NCI-H1694 treated with DMSO at 0.1 percent for 48 hours (cell line): ENCODE data around the gene TTC16.
A peak's percentile ranks its signal among the peaks of the same experiment; 100 is the strongest.

Experiments
- DNase-seq: peaks from one replicate; lab custom pipeline; 2025; lab: John Stamatoyannopoulos, UW

The TTC16 gene

DNA sequence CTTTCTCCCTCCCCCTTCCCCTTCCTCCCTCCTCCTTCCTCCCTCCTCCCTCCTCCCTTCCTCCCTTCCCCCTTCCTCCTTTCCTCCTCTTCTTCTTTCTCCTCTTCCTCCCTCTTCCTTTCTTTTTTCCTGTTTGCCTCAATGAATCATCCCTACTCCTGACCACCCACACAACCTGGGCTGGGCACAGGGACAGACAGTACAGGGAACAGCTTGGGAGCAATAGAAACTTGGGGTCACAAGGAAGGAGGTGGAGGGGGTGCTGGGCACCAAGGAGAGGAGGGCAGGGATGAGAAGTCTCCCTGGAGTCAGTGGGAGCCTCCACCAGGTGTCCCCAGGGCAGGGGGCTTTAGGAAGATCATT lies 5.0 kb downstream of the TTC16 start:
- no peak for DNase-seq

GRCh38 chr9:127721391-127721821 lies 5.5 kb downstream of the TTC16 start:
- no peak for DNase-seq

DNA sequence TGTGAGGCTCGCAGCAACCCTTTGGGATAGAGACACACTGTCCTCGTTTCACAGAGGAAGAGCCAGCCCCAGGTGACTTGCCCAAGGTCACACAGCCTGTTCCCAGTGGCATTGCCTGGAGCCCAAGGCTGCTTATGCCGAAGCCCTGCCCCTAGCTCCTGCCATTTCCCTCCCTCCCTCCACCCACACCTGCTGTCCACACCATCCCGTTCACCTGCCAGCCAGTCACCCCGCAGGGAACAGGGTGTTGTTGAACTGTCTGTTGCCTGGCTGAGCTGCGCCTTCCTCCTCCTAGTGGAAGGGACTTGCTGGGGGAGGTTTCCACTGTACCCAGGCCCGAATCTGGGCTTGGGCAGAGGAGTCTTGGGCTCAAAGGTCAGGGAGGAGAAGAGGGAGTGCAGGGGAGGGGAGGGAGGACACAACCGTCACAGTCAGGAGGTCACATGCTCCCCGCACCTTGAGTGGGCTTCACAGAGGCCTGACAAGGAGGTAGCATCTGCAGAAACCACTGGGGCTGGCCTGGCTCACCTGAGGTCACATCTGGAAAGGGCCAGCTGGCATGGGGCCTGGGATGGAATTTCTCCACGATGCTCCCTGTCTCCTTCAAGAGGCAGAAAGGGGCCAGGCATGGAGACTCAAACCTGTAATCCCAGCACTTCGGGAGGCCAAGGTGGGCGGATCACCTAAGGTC lies 6.3 kb downstream of the TTC16 start:
- DNase-seq: no peak

GRCh38 chr9:127723013-127723412 lies 7.1 kb downstream of the TTC16 start:
- no peak for DNase-seq

- DNase-seq: no peak
Measured at GRCh38 chr9:127723444-127723843, 7.6 kb downstream of the TTC16 start.

GRCh38 chr9:127724012-127724411 lies 8.1 kb downstream of the TTC16 start:
- DNase-seq: no peak

DNA sequence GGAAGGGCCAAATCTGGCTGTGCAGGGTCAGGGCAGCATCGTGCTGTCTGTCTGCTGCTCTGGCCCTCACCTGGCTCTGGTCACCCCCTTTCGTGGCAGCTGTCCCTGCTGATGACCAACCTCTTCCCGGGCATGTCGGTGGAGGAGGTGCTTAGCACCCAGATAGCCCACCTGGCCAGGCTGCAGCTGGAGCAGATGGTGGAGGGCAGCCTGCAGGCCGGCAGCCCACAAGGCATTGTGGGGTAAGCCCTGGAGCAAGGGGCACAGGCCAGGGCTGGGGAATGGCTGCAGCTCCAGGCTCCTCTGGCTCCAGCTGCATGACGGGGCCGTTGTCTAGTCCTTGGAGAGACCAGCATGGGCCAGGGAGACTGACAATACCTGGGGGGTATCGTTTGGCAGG lies 11.0 kb downstream of the TTC16 start:
- DNase-seq: no peak

DNA sequence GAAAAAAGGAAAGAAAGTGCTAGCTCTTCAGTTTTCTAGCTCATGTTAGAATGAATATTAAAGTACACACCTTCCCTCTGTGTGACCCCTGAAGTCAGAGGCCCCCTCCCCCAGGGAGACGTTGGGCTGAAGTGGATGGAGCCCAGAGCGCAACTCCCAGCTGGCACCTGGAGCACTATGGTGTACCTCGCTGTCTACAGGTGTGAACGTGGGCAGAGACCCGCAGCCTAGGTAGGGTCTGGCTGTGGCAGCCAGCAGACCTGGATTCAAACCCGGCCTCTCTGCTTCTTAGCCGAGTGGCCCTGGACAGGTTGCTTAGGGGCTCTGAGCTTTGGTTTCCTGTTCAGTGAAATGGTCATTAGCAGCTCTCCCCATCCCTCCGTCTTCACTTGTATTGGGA lies 12.9 kb downstream of the TTC16 start:
- no peak for DNase-seq

DNA sequence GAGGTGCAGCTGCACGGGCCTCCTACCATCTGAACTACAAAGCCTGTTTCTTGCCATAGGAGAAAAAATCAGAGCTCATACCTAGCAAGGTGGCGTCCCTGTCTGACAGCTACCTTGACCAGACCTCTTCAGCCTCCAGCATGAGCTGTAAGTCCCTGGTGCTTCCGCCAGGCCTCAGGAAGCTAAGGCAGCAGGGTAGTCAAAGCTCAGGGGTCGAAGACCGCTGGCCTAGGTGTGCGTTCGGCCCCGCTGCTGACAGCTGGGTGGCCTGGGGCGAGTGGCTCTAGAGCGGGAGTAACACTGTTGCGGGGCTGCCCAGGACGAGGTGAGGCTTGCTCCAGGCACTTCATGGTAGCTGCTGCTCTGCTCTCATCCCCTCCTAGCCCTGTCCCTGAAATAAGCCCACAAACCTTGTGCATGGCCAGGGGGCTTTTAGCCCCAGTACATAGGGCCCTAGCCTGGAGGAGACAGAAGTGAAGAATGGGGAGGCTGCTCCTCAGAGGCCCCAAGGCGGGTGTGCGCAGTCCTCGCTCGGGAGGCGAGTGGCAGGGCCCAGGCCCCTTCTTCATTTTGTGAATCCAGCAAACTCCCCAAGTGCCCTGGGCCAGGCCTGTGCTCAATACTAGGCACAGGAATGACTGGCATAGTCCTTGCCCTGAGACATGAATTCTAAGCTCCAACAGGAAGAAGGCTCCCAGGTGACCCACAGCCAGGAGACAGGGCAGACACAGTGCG lies 13.8 kb downstream of the TTC16 start:
- no peak for DNase-seq

GRCh38 chr9:127730262-127730661 lies 14.4 kb downstream of the TTC16 start:
- no peak for DNase-seq

DNA sequence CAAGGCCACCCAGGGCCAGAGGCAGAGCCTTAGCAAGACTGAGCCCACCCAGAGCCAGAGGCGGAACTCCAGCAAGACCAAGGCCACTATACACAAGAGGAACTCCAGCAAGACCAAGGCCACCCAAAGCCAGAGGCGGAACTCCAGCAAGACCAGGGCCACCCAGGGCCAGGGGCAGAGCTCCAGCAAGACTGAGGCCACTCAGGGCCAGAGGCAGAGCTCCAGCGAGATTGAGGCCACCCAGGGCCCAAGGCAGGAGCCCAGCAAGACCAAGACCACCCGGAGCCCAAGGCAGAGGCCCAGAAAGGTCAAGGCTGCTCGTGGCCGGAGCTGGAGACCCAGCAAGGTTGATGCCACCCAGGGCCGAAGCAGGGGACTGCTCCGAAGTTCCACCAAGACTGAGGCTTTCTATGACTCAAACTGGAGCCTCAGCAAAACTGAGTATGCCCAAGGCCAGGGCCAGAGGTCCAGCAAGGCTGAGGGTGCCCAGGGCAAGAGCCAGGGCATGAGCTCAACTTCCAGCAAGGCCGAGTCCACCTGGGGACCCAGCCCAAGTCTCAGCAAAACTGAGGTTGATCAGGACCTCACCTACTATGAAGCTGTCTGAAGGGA lies 15.0 kb downstream of the TTC16 start:
- DNase-seq: no peak

DNA sequence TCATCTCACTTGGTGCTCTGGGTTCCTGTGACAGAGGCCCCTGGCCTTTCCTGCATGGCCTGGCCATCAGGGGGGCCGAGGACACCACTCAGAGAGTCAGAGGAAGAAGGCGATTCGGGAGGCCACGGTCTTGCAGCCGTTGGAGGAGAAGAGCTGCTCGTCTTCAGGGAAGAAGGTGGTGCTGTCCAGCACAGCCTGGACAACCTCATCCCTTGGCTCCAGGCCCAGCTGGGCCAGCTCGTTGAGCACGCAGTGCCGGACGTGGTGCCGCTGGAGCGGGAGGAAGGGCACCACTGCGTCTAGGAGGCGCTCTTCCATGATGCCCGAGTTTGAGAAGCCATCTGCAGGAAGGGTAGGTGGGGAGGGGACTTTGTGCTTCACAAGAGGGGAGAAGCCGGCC lies 16.1 kb downstream of the TTC16 start:
- no peak for DNase-seq

DNA sequence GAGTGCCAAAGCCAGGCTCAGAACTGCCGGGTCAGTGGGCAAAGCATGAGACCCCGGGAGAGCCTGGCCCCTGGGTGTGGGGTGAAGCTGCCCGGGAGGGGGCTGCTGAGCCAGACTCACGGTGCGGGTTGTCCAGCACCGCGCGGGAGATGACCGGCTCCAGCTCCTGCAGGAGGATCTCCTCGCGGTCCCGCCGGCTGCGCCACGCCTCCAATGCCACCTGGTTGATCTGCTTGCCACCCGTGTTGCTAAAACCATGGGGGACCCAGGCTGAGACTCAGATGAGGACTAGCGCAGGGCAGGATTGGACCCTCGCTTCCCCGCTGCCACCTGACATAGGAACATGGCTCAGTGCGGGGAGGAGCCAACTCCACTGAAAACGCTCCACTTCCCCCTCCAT lies 16.6 kb downstream of the TTC16 start:
- DNase-seq: no peak

DNA sequence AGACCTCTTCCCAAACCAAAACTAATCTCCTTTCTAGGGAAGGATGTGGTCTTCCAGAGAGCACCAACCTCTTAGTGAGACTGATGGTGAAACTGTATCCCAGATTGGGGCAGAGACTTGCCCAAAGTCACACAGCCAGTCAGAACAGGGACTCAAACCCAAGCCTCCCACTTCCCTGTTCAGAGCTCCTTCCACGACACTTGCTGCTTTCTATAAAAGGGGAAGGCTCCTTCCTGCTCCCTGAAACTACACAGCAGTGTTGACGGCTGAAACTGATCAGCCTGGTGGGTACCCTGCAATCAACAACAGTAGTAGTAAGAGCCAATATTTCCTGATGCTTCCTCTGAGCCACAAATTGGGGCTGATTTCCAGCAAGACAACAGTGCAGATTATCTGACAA lies 17.7 kb downstream of the TTC16 start:
- no peak for DNase-seq

GRCh38 chr9:127734247-127734746 lies 18.4 kb downstream of the TTC16 start:
- DNase-seq: no peak

DNA sequence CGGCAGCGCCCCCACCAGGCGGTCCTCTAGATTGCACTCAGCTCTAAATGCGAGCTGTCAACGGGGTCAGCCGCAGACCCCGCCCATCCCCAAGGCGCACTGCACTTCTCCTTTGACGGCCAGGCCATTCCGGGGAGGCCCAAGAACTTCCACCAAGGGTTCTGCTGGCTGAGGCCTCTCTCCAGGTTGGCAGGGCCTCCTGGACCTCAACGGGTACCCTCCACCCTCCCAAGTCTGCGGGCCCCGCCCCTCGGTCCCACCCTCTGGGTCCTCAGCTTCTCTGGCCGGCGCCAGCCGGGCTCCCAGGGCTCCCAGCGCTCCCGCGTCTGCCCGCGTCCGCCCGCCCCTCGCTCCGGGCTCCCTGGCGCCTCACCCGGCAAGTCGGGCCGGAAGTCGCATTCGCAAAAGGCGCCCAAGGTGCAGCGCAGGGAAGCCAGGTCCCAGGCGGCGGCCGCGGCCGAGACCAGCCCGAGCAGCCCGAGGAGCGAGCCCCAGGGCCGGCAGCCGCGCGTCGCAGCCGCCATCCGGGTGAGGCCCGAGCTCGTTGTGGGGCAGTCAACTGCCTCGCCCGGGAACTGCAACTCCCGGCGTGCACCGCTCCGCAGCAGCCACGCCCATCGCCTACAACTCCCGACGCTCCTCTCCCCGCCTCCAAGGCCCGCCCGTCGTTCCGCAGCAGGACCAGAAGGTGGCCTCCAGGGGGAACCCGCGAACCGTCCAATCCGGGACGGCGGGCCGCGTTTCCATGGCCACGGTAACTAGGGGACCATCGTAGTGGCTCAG lies 19.1 kb downstream of the TTC16 start, which contains the start of gene TOR2A:
Gene TOR2A (minus strand): TSS at position 548 of the 783 bp plus-strand sequence. CDS start 24 bp downstream, at position 524.
- DNase-seq: peak; percentile 93

DNA sequence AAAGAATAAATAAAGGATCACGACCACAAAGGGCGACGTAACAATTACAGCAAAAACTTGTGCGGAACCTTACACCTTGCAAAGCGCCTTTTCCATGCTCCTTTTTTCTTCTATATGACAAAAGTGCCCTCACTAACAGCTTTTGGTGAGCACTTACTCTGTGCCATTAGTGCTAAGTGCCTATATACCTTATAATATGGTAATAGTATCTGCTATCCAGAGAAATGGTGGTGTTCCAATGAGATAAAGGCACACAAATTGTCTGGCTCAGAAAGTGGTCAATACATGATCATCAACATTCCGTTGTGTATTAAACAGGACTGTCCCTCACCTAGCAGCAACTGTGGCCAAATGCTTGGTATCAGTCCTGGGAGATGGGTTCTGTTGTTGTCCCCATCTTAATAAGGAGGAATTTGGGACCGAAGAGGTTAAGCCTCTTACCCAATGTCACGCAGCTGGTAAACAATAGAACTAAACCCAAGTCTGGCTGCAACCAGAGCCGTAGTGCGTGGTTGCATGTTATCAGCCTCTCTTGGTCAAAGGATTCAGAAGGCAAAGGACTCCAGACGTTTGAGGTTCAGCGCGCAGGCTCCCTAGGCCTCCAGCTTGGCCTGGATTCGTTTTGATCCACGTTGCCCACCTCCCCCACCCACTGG lies 19.8 kb downstream of the TTC16 start:
- no peak for DNase-seq

DNA sequence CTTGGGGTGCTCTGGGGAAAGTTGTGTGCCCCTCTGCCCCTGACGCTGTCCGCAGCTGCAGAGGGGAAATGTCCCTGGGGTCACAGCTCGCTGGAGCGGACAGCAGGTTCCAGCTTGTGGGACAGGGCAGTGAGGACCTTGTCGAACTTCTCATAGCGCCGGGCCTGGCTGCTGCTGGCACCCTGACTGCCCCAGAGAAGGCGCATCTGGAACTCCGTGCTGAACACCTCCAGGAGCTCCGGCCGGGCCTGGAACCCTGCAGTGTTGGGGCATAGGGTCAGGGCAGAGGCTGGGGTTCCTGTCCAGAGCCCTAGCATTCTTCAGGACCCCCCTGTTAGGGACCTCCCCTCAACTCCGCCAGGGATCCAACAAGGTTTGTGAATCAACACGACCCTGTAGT lies 22.8 kb downstream of the TTC16 start:
- no peak for DNase-seq

DNA sequence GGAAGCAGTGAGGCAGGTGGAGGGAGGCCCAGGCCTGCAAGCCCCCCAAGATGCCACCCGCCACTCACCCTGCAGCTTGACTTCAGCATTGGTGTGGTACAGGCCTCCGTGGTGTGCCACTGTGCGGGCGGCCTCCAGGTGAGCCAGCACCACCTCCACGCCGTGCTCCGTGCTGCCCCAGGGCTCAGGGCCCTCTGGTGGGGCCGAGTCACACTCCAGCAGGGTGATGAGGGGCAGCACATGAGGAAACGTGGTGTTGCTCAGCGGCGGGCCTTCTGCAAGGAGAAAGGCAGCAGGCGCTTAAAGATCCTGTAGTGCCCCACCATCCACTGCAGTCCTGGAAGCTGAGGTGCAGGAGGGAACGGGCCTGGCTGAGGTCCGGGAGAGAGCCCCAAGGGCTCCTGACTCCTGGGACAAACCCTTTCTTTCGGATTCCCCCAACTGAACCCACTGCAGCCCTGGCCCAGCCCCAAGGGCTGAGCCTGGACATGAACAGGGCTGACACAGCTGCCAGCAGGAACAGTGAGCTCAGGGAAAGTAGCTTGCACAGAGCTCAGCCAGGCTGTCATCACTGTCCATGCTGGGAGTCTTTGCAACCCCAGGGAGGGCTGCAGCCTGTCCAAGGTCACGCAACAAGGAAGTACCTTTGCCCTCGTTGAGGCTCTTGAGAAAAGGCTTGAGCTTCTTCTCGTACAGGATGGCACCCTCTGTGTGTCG lies 23.9 kb downstream of the TTC16 start:
- DNase-seq: no peak

DNA sequence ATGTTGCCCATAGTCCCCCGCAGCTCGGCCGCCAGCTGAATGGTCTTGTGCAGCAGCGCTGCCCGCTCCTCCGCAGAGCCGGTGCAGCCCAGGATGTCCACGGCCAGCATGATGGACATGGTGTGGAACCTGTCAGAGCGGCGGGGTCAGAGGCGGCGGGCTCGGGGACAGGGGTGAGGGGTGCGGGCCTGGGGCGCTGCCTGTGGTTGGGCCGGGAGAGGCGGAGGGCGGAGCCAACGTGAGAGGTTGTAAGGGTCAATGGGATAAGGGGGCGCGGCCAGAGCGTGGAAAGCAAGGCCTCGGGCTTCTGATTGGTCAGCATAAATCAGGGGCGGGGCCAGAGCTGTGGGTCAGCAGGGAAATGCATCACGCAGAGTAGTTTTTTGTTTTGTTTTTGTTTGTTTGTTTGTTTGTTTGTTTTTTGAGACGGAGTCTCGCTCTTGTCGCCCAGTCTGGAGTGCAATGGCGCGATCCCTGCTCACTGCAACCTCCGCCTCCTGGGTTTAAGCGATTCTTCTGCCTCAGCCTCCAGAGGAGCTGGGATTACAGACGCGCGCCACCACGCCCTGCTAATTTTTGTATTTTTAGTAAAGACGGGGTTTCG lies 26.1 kb downstream of the TTC16 start:
- no peak for DNase-seq
